ENCODE data around the gene TRIM25.
"Not testable (repeated sequence)": the region's sequence is repeated elsewhere in the genome, so short reads cannot be mapped to it uniquely, and the experiment has no call there.

The TRIM25 gene

DNA sequence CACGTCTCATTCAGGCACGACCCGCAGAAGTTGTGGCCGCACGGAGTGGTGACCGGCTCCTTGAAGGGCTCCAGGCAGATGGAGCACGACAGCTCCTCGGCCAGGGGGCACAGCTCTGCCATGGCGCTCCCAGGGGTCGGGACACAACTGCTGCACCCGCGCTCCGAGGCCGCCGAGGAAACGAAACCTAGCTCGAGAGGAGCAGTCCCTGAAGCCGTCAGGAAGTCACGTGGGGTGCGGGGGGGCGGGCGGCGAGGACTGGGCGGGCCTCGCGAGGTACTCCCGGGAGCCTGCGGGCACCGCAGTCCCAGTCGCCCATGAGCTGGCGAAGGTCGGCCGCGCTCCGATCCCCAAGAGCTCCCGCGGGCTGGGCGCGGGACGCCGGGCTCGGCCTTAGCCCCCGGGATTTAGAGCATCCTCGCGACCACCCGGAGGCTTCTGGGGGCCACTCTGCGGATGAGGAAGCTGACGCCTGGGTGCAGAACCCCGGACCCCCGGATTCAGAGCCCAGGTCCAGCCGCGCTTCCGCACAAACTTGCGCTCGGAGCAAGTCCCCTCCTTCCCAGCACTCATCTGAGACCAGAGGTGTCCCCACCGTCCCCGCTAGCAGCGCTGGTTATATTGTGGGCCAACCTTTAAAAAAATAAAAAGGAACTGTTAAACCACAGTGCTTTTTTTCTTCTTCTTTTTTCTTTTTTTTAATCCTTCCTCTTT, at the start of gene TRIM25:
TRIM25 (minus strand) TSS at position 183 of the 714 bp plus-strand sequence; CDS start at position 122, 61 bp downstream.
- peak; percentile 82 for DNase-seq

GRCh38 chr17:56960596-56961538, 47.0 kb upstream of the TRIM25 start, which contains the start of gene COIL:
Gene COIL (minus strand): TSS chr17:56961050. CDS start chr17:56961019, 31 bp downstream.
- DNase-seq = peak; percentile 90

- DNase-seq = no peak
These were observed 43.1 kb upstream of the TRIM25 start for GRCh38 chr17:56956992-56957391.

DNA sequence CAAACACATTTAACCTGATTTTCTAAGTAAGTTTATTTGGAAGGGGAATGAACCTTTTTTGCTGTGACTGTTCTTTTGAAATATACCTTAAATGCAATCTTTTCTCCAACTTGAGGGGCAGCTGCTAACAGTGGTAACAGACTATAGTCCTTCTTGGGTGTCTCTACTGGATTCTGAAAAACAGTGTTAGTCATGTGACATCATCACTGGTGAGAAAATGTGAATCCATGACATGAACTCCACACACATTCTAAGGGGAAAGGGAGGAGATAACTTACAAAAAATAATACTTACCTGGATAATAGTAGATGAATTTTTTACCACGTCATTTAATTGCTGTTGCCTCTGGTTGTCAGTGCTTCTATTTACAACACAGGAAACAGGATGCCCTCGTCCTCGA, 35.7 kb upstream of the TRIM25 start:
- DNase-seq = no peak

- DNase-seq = no peak
These were observed 34.6 kb upstream of the TRIM25 start for GRCh38 chr17:56948491-56948890.

DNA sequence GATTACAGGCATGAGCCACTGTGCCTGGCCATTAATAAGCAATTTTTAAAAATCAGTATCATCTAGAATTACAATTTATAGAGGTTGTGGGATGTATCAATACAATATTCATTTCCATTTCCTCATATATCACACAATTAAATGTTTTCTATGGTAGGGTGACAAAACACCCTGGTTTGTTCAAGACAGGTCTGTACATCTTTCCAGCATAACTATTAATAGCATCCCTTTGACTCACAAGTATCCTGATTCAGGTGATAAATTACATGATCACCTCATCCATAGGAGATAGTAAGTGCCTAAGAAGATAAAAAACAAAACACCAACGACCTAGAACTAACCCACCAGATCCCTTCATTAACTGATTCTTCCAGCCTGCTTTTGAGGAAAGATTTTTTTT, 33.9 kb upstream of the TRIM25 start:
- DNase-seq = no peak

DNA sequence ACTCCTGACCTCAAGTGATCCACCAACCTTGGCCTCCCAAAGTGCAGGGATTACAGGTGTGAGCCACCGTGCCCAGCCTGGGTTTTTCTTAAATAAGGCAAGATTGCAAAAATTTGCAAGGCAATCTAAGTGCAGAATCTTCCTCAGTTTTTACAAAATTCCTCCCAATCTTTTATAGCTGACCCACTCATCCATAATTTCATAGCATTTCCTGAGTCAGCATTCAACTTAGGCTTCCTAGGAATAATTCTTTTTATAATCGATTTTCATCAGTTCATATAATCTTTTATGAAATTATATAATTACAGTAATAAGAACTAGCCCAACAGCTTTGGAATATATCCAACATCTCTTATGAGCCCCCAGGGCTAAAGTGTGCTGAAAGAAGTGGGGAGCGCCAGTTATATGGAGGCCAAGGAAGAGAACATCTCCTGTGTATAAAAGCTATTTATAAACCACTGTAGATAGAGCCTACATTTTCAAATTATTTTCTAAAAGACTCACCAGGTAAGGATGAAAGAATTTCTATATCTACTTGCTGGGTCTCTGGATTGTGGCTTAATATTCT, 32.2 kb upstream of the TRIM25 start:
- no peak for DNase-seq

DNA sequence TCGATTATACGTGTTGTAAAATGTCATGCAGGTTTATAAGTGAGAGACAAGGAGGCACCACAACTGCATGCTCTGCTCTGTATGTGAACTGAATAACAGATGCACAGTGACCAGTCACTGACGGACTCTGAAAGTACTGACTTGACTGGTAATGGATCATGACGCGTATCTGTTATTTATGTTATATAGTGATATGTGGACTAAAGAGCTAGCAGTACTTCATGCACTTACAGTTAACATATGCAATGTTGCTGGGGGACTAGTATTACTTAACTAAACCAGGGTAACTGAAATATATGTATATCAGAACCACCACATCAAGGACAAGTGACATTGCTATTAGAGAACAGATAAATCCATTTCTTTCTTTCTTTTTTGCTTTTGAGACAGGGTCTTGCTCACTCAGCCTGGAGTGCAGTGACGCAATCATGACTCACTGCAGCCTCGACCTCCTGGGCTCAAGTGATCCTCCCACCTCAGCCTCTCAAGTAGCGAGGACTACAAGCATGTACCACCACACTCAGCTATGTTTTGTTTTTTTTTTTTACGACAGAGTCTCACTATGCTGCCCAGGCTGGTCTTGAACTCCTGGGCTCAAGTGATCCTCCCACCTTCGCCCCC, 29.8 kb upstream of the TRIM25 start:
- DNase-seq = no peak

GRCh38 chr17:56939869-56940484, 26.1 kb upstream of the TRIM25 start:
- DNase-seq = peak; percentile 62

DNA sequence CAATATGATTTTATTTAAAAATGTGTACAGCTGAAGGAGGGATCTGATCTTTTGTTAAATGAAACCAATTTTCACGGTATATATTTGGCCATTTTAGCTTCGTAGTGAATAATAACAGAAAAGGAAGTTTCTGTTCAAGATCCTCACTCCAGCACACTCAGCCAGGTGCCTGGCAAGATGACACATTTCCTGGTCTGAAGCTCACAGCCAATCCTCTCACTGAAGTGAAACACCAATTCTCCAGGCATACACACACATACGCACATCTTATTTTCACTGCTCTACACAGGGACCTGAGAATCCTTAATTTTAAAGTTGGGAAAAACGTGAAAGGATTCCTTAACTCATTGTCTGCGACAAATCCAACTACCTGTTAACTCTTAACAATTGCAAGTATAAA, 24.4 kb upstream of the TRIM25 start:
- DNase-seq = not testable (repeated sequence)

DNA sequence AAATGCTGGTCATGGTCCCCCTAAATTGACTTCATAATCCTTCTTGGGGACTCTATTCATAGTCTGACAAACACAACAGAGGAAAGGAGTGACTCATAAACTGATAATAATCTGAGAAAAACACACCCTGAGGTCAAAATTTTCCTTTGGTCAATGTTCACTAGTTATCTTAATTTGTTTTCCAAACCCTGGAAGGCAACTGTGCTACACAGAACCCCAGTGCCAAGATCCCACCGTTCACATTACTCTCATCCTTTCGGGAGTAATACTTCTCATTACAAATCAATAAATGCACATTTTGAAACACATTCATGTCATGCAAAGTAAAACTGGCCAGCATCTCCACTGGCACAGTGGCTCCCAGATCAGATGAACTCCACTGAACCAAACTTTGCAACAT, 23.8 kb upstream of the TRIM25 start:
- no peak for DNase-seq

DNA sequence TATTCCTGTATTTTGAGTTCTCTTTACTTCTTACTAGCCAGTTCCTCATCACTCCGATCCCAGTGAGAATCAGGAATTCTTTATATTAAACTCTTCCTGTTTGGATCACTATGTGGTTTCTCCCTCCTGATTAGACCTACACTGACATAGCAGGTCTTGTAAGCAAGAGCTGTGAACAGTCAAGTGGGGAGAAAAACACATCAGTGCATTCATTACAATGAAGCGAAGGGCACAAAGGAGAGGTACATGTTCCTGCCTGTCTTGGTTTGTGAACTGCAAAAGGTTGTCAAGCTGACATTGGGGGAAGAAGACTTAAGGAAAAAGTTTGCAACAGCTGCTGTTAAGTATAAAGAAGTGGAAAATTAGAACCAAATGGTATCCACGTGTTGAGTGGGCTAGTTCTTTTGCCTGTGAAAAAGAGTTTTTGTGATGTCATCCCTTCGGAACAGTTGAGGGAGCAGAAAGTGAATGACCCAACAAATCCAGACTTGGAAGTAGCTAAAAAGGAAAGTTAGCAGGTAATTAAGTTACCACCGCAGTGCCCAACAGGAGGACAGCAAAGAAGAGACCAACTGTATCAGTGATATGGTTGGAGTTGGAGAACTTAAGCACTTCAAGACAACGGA, 23.0 kb upstream of the TRIM25 start:
- no peak for DNase-seq

DNA sequence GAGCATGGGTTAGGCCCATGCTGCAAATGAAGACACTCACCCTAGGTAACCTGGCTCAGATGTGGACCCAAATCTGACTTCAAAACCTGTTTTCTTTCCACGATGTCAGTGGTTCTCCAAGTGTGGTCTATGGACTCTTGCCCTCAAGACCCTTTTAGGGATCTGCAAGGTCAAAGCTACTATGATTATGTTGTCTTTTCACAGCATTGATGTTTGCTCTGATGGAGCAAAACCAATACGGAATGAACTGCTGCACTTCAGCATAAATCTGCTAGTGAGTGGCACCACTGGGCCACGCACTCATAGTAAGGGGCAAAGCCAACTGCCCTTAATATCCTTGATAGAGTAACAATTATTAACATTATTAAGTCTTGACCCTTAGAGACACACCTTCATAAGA, 21.6 kb upstream of the TRIM25 start:
- no peak for DNase-seq

GRCh38 chr17:56934280-56934679, 20.4 kb upstream of the TRIM25 start:
- no peak for DNase-seq

DNA sequence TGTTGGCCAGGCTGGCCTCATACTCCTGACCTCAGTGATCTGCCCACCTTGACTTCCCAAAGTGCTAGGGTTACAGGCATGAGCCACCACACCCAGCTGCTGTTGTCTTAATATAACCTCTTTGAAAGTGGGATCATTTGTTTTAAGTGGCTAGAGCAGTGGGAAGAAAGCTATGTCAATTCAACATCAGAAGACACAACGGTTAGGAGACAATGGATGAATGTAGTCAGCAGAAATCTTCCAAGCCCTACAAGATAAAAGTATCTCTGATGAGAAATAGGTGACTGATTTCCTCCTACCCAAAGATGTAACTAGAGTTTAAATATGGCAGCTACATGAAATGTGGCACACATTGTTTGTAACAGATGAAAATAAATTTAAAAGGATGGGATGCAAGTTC, 20.0 kb upstream of the TRIM25 start:
- no peak for DNase-seq

- DNase-seq = no peak
These were observed 19.4 kb upstream of the TRIM25 start for GRCh38 chr17:56933151-56933745.

DNA sequence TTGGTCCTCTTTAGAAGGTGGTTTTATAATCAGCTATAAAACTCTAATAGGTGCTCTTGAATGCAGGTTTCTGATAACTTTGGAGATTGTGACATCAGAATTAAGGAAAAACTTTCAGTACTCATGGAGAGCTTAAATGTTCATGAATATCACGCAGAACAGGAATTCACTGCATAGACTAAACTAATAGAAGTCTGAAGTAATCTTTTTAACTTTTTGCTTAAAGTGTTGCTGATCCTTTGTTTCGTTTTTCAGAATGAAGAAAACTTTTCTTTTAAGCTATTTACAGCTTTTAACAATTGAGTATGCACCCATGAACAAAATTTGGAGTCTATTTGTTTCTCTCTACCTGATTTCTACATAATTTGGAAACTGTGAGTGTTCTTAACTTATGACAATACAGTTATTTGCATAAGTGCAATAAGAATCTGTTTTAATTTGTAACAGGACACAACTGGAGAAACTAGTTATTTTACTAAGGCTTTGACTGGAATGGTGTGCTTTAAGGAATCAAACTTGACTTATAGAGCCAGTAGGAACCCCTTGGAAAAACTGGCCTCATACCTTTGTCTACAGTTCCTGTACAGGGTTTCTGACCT, 17.0 kb upstream of the TRIM25 start:
- no peak for DNase-seq

DNA sequence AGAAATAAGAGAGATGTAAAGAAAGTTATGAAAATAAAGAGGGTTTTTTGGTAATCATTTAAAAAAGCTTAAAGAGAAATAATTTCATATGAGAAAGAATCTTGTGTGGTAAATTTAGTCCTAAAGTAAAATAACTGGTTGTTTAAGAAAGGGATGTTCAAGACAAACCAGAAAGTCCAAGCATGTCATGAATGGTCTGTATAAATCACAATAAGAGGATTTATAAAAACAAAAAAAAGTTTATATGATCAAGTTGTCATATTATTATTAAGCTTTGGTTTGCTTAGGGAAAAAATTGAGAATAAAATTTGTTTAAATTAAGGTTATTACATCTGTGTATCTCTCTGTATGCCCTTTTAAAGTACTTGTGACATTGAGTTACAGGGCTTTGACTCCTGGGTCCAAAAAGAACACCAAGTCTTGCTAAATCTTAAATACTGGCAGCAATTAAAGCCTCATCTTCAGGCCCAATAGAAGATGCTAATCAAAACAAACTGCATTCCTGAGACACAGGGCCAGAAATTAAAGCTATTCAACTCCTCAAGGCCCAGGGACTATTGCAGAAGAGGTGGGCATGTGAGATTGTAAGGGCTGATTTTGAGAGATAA, 15.6 kb upstream of the TRIM25 start:
- no peak for DNase-seq

DNA sequence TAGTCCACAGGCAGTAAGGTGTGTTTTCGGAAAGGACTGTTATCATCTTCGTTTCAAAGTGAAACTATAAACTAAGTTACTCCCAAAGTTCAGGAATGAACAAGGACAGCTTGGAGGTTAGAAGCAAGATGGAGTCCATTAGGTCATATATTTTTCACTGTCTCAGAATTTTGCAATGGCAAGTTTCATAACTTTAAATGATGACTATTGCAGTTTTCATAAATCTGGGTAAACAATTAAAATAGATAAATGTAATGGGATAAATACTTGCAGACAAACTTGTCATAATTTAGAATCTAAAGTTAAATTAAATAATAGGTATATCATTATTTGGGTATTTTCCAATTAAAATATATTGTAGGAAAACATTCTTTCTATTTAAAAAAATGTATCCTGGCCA, 14.7 kb upstream of the TRIM25 start:
- DNase-seq = no peak

DNA sequence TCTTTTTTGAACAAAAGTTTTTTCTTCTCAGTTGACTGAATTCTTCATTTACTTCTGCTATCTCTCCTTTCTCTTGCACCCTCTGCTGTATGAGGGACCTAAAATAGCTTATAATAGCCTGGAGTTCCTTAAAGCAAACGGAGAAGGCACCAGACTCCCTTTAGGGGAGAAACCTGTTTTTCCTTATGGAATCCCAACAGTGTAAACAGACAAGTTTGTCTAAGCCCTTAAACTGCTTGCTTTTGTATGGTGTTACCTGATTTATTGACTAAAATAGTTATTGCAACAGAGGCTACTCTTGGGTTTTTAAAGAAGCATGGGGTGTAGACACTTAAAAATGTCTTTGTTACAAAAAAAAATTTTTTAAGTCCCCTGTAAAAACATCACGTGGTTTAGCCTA, 12.9 kb upstream of the TRIM25 start:
- no peak for DNase-seq

- no peak for DNase-seq
These were observed 12.4 kb upstream of the TRIM25 start for GRCh38 chr17:56926270-56926669.
